Measurements from ENCODE around the gene RPTOR.

- no peak for TF ChIP-seq CTCF (IDR thresholded peaks at IDR 0.05; ENCODE audit: borderline replicate concordance, extremely low read depth, low read length, poor library complexity, severe bottlenecking)
- TF ChIP-seq EZH2 (IDR thresholded peaks at IDR 0.05; ENCODE audit: borderline replicate concordance, low read depth, low read length, severe bottlenecking), result no peak
These were observed 424.5 kb downstream of the RPTOR start for GRCh38 chr17:80969030-80969673.
